Subcutaneous adipose tissue (tissue), 4 donors: Measurements from ENCODE around the gene SHISA9. TPM values are rescaled to one million over a fixed set of nuclear protein-coding genes. Genes with fewer than 3 reads are reported as not detected.

Source experiments
- total RNA-seq, 4 donors: library from RNA; depleted of rRNA; stranded (reverse); fragments of >200 nt; gene quantifications; one replicate each; pipeline ENCODE4 v1.1.0, GENCODE V29; 2016
- TF ChIP-seq, protein P1 (sequence below): fragments of 450-650 bp; IDR thresholded peaks from one replicate; pipeline ENCODE4 v1.5.1; 2016; ENCODE audit warnings: low read depth, mild to moderate bottlenecking, control low read depth, antibody characterized with exemption, moderate library complexity

Gene SHISA9
- total RNA-seq, 4 donors from 2014 or later = under 0.01 to 0.19 (median 0.17) TPM; not detected in 1

DNA sequence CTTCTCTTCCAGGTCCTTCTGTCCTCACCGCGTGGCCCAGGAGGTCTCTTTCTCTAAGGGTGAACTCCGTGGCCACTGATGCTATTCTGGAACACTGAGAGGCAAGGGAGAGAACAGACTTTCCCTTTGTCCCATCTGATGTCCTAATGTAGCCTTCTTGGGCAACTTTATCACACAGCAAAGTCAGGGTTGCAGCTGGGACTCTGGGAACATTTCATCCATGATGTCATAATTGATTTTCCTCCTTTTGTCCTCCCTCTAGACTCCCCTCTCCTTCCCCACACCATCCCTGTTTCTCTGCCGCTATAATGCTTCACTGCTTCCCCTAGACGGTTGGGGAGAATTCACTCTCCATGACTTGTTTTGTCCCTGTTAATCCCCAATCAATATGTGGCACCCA lies 201.0 kb downstream of the SHISA9 start:
- TF ChIP-seq, protein P1, sequence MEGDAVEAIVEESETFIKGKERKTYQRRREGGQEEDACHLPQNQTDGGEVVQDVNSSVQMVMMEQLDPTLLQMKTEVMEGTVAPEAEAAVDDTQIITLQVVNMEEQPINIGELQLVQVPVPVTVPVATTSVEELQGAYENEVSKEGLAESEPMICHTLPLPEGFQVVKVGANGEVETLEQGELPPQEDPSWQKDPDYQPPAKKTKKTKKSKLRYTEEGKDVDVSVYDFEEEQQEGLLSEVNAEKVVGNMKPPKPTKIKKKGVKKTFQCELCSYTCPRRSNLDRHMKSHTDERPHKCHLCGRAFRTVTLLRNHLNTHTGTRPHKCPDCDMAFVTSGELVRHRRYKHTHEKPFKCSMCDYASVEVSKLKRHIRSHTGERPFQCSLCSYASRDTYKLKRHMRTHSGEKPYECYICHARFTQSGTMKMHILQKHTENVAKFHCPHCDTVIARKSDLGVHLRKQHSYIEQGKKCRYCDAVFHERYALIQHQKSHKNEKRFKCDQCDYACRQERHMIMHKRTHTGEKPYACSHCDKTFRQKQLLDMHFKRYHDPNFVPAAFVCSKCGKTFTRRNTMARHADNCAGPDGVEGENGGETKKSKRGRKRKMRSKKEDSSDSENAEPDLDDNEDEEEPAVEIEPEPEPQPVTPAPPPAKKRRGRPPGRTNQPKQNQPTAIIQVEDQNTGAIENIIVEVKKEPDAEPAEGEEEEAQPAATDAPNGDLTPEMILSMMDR = no peak

DNA sequence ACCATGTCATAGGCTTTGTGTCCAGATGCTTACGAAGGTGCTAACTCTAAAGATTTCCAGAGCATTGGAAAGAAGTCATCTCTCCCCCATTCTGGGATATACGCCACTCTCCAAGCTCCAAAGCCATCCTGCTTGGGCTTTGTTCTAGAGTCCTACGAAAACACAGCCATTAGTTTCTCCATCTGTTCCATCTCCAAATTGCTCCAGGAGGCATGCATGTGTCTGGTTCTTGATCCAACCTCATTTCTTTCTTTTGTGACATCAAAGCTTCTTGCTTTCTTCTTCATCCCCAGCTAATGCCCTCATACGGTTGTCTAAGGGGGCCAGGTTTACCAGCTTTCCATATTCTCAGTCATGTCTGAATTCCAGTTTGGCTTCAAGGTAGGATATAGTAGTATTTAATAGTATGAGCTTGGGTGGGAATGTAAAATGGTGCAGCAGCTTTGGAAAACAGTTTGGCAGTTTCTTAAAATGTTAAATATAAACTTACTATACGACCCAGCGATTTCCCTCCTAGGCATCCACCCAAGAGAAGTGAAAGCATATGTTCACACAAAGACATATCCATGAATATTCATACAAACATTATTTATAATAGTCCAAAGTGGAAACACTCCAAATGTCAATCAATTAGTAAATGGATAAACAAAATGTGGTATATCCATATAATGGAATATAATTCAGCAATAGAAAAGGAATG lies 202.6 kb downstream of the SHISA9 start:
- TF ChIP-seq, protein P1 = no peak

DNA sequence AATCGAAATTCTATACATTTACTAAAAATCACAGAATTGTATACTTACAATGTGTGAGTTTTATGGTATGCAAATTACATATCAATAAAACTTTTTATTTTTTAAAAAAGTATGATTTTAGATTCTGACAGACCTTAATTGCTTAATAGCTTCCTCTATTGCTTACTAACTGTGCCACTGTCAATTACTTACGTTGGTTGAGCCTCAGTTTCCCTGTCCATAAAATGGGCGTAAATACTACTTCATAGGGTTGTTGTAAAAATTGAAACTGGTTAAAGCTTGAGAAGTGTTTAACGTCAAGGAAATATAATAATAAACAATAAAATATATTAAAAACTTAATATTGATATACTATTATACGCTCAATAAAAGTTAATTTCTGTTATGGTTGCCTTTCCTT lies 203.4 kb downstream of the SHISA9 start:
- TF ChIP-seq, protein P1 = no peak

DNA sequence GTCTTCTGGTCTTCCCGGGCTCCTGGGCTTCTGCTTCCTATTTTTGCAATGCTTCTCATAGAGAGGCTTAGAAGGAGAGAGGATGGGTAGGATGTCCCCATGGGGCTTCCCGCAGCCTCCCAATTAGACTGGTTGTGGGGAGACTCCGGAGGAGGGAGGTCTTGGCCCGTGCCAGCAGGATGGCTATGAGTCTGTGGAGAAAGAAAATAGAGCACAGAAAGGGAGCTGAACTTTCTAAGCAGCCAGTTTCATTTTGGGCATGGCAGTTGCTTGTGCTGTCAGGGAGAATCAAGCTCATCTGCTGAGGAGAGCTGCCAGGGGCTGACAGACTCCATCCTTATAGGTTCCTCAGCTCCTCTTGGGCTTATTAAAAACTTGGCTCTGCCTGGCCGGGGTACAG lies 204.0 kb downstream of the SHISA9 start:
- TF ChIP-seq, protein P1 = no peak

DNA sequence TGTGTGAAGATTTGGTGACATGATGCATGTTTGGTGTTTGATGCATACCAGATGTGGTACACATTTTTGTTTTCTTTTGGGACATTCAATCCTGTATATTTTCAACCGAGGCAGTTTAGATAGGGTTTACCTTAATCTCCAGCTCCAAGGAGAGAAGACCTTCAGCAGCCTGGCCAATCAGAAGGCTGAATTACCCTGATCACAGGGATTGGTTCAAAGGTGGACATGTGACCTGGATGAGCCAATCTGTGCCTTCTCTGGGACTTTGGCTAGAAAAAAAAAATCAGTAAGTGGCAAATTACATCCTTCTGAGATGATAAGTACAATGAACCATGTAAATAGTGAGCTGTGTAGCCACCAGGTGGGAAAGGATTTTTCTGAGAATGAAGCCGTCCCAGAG lies 205.1 kb downstream of the SHISA9 start:
- TF ChIP-seq, protein P1 = no peak

DNA sequence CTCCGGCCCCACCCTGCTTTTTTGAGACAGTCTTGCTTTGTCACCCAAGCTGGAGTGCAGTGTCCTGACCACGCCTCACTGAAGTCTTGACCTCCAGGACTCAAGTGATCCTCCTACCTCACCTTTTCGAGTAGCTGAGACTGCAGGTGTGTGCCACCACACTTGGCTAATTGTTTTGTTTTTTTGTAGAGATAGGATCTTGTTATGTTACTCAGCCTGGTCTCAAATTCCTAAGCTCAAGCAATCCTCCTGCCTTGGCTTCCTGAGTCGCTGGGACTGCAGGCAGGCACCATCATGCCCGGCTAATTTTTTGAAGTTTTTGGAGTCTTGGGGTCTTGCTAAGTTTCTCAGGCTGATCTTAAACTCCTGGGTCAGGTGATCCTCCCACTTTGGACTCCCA lies 206.7 kb downstream of the SHISA9 start:
- TF ChIP-seq, protein P1 = no peak

DNA sequence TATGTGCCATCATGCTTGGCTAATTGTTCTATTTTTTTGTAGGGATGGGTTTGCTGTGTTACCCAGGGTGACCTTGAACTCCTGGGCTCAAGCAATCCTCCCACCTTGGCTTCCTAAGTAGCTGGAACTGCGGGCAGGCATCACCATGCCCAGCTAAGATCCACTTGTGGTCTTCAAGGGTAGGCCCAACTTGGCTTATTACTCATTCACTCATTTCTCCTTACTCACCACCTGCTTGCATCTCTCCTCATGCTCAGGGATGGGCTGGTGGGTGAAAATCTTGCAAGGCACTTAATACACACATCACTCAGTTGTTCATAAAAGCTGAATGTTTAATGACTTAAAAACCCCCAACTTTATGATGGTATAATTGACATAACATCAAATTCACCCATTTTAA lies 207.8 kb downstream of the SHISA9 start:
- TF ChIP-seq, protein P1 = no peak
